Measurements from ENCODE around the gene NOP56.

NOP56 gene

DNA sequence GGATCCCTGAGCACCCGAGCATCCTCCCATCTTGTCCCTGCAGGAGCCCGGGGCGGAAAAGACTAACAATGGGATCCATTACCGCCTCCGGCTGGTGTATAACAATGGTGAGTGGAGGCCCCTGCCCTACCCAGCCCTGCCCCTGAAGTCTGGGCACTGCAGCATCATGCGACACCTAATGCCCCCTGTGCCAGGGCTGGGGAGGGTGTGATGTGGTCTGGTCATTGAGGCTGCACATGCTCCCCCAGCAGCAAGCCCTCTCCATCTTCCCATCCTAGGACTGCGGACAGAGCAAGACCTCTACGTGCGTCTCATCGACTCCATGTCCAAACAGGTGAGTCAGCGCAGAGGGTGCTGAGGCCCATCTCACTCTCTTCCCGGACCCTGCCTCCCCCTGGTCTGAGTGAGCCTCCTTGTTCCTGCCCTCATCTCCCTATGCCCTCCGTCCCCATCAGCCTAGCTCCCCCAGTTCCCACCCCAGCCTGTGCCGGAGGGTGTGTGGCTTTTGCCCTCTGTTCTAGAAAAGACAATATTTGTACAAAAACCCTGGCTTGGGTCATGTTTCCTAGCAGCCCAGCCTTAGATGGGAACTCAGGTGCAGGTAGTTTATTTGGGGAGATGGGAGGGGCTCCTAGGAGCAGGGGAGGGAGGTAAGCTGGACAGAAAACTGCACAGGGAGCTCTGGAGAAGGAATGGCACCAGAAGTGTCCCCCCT, 53.7 kb downstream of the NOP56 start:
- DNase-seq = no peak

- DNase-seq = no peak
Observed at GRCh38 chr20:2706688-2707352, 54.4 kb downstream of the NOP56 start.

DNA sequence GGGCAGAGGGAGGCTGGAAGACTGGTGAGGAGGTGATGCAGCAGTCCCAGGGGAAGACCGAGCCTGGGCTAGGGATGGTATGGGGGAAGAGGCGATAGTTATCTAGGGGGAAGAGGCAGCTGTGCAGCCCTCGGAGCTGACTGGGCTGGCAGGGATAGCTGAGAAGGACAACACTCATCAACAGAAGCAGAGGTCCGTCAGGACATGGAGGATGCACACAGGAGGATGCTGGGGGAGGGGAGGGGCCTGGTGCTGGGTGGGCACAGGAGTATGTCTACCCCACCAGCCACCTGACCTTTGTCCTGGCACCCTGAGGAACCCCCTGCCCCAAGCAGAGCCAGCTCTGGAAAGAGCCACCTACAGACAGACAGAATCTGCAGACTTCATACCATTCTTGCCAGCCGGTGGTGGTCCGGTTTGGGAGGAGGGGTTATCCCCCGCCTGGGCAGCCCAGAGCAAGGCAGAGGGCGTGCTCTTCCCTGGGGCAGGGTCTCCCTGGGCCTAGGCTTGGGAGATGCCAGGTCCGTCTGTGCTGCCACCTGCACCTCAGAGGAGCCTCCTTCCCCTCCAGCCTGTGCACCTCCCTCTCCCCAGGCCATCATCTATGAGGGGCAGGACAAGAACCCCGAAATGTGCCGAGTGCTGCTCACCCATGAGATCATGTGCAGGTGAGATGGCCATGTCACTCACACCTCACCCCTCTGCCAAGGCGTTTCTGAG, 55.1 kb downstream of the NOP56 start:
- DNase-seq = no peak
